ENCODE data around the gene ZNF30. TPM values are rescaled to one million over a fixed set of nuclear protein-coding genes. Genes with fewer than 3 reads are reported as not detected.
"Not testable (repeated sequence)": the region's sequence is repeated elsewhere in the genome, so short reads cannot be mapped to it uniquely, and the experiment has no call there.

The ZNF30 gene
- total RNA-seq, 1 donor, result 2.3 TPM

DNA sequence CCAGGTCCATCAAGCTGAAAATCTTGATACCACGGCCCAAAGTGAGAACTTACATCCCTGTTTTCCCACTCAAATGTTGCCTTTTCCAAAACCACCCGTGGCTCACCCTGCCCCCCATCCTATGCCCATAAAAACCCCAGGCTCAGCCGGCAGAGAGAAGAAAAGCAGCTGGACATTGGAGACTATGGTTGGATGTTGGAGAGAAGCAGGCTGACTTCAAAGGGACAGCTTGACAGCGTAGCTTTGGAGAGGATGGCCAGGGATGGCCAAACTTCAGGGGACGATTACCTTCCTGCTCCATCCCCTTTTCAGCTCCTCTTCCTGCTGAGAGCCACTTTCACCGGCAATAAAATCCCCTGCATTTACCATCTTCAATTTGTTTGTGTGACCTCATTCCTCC, 40.8 kb downstream of the ZNF30 start:
- peaks cover 9% of the 10 kb centered on the region for H3K4me1 ChIP-seq (ENCODE audit: insufficient read depth, low read length)
- H3K27me3 ChIP-seq (ENCODE audit: insufficient read depth, low read length), result no peaks in the 10 kb centered on the region
- no peaks in the 10 kb centered on the region for H3K9me3 ChIP-seq (ENCODE audit: low read depth, low read length)
- no peak overlapping the region for H3K4me3 ChIP-seq (ENCODE audit: low read length)

DNA sequence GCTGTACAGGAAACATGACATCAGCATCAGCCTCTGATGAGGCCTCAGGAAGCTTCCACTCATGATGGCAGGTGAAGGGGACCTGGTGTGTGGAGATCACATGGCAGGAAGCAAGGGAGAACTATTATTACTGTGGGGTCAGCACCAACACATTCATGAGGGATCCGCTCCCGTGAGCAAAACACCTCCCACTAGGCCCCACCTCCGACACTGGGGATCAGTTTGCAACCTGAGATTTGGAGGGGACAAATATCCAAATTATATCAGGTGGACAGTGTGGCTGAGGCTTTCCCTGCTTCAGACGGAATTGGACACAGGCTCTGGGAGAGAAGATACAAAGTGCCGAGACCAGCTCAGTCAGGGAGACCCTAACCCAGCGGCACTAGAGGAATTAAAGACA, 43.0 kb downstream of the ZNF30 start:
- Histone ChIP-seq H3K27me3 (ENCODE audit: insufficient read depth, low read length) (no peaks in the 10 kb centered on the region), H3K9me3 (ENCODE audit: low read depth, low read length) (no peaks in the 10 kb centered on the region), H3K4me1 (ENCODE audit: insufficient read depth, low read length) (peaks cover 15% of the 10 kb centered on the region), H3K4me3 (ENCODE audit: low read length) (no peak overlapping the region)

- H3K9me3 ChIP-seq (ENCODE audit: low read depth, low read length), result not testable (repeated sequence)
- H3K4me1 ChIP-seq (ENCODE audit: insufficient read depth, low read length), result peaks cover 21% of the 10 kb centered on the region
Measured at GRCh38 chr19:34970185-34970780, 43.6 kb downstream of the ZNF30 start.

DNA sequence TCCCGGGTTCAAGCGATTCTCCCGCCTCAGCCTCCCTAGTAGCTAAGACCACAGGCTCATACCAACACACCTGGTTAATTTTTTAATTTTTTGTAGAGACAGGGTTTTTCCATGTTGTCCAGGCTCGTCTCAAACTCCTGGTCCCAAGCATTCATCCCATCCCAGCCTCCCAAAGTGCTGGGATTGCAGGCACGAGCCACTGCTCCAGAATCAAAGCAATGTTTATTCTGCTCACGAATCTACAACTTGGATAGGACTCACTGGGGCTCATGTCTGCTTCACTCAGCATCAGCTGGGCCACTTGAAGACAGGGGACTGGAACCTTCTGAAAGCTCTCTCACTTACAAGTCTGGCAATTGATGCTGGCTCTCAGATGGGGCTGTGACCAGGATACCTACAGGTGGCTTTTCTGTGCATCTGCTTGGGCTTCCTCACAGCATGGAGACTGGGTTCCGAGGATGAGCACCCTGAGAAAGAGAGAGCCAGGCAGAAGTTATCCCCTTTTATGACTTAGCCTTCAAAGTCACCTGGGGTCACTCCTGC, 45.5 kb downstream of the ZNF30 start:
- no peaks in the 10 kb centered on the region for H3K9me3 ChIP-seq (ENCODE audit: low read depth, low read length)
- H3K4me1 ChIP-seq (ENCODE audit: insufficient read depth, low read length), result peaks cover 34% of the 10 kb centered on the region
- no peaks in the 10 kb centered on the region for H3K27me3 ChIP-seq (ENCODE audit: insufficient read depth, low read length)
- H3K4me3 ChIP-seq (ENCODE audit: low read length), result no peak overlapping the region

More at GRCh38 chr19:34970185-34970780, 43.6 kb downstream of the ZNF30 start:
- not testable (repeated sequence) for H3K4me3 ChIP-seq (ENCODE audit: low read length); H3K27me3 ChIP-seq (ENCODE audit: insufficient read depth, low read length)

- H3K9me3 ChIP-seq (ENCODE audit: low read depth, low read length), result no peaks in the 10 kb centered on the region
- H3K27me3 ChIP-seq (ENCODE audit: insufficient read depth, low read length), result no peaks in the 10 kb centered on the region
- peaks cover 34% of the 10 kb centered on the region for H3K4me1 ChIP-seq (ENCODE audit: insufficient read depth, low read length)
- H3K4me3 ChIP-seq (ENCODE audit: low read length), result no peak overlapping the region
Measured at GRCh38 chr19:34974646-34975045, 47.9 kb downstream of the ZNF30 start.

DNA sequence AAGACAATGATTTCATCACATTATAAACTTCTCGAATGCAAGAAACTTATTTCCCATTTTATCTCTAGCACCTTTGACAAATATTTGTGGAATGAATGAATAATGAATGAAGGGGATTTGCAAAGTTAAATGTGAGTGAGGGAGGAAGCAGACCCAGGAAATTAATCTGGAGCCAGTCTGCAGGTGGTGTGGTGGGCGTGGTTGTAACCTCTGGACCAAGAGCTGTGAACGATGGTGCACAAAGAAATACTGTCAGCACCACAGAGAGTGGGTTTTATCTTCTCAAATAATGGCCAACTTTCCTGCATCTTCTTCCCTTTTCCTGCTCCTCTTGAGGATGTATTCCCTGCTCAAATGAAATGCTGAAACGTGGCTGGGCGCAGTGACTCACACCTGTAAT, 48.4 kb downstream of the ZNF30 start:
- Histone ChIP-seq H3K4me3 (ENCODE audit: low read length) (no peak overlapping the region), H3K9me3 (ENCODE audit: low read depth, low read length) (no peaks in the 10 kb centered on the region), H3K4me1 (ENCODE audit: insufficient read depth, low read length) (peaks cover 34% of the 10 kb centered on the region), H3K27me3 (ENCODE audit: insufficient read depth, low read length) (no peaks in the 10 kb centered on the region)

GRCh38 chr19:34976611-34977010, 49.9 kb downstream of the ZNF30 start:
- Histone ChIP-seq H3K4me3 (ENCODE audit: low read length) (no peak overlapping the region), H3K4me1 (ENCODE audit: insufficient read depth, low read length) (peaks cover 34% of the 10 kb centered on the region), H3K27me3 (ENCODE audit: insufficient read depth, low read length) (no peaks in the 10 kb centered on the region), H3K9me3 (ENCODE audit: low read depth, low read length) (no peaks in the 10 kb centered on the region)

- Histone ChIP-seq H3K4me3 (ENCODE audit: low read length) (no peak overlapping the region), H3K27me3 (ENCODE audit: insufficient read depth, low read length) (no peaks in the 10 kb centered on the region), H3K9me3 (ENCODE audit: low read depth, low read length) (no peaks in the 10 kb centered on the region), H3K4me1 (ENCODE audit: insufficient read depth, low read length) (peaks cover 16% of the 10 kb centered on the region)
Measured at GRCh38 chr19:34979819-34980640, 53.3 kb downstream of the ZNF30 start.

- H3K4me3 ChIP-seq (ENCODE audit: low read length), result no peak overlapping the region
- H3K9me3 ChIP-seq (ENCODE audit: low read depth, low read length), result no peaks in the 10 kb centered on the region
- peaks cover 7% of the 10 kb centered on the region for H3K4me1 ChIP-seq (ENCODE audit: insufficient read depth, low read length)
- H3K27me3 ChIP-seq (ENCODE audit: insufficient read depth, low read length), result no peaks in the 10 kb centered on the region
Measured at GRCh38 chr19:34982275-34982674, 55.6 kb downstream of the ZNF30 start.

DNA sequence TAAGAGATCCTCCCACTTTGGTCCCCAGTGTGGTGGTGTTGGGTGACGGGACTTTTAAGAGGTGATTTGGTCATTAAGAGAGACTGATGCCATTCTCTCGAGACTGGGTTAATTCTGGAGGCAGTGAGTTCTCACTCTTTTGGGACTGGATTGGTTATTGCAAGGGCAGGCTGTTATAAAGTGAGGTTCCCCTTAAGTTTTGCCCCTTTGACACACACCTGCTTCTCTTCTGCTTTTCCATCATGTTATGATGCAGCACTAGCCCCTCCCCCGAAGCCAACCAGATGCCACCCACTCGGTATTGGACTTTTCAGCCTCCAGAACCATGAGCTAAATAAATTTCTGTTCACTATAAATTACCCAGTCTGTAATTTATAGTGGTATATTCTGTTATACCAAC, 57.1 kb downstream of the ZNF30 start:
- no peak overlapping the region for H3K4me3 ChIP-seq (ENCODE audit: low read length)
- H3K27me3 ChIP-seq (ENCODE audit: insufficient read depth, low read length), result no peaks in the 10 kb centered on the region
- H3K9me3 ChIP-seq (ENCODE audit: low read depth, low read length), result no peaks in the 10 kb centered on the region
- H3K4me1 ChIP-seq (ENCODE audit: insufficient read depth, low read length), result peaks cover 9% of the 10 kb centered on the region

- Histone ChIP-seq H3K4me3 (ENCODE audit: low read length) (no peak overlapping the region), H3K4me1 (ENCODE audit: insufficient read depth, low read length) (peaks cover 14% of the 10 kb centered on the region), H3K9me3 (ENCODE audit: low read depth, low read length) (no peaks in the 10 kb centered on the region), H3K27me3 (ENCODE audit: insufficient read depth, low read length) (no peaks in the 10 kb centered on the region)
Measured at GRCh38 chr19:34984287-34984686, 57.6 kb downstream of the ZNF30 start.

- no peaks in the 10 kb centered on the region for H3K27me3 ChIP-seq (ENCODE audit: insufficient read depth, low read length)
- H3K4me1 ChIP-seq (ENCODE audit: insufficient read depth, low read length), result peaks cover 18% of the 10 kb centered on the region
Measured at GRCh38 chr19:34985249-34986022, 58.7 kb downstream of the ZNF30 start.

DNA sequence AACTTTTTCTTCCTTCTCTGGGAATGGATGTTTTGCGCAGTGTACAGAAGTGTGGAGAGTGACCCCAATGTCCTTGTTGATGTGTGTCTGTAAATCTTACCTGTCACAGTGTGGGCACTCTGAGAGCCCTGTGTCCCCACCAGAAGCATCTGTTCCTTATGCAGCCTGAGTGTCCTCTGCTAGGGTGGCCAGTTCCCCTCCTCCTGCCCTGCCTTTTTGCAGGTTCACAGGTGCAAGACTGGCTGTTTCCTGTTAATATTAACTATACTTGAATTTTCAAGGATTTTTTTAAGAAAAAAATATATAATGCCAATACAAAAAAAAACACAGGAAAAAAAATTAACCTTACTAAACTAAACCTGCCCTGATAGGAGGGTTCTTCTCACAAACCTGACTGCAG, 61.4 kb downstream of the ZNF30 start:
- Histone ChIP-seq H3K4me1 (ENCODE audit: insufficient read depth, low read length) (peaks cover 28% of the 10 kb centered on the region), H3K4me3 (ENCODE audit: low read length) (no peak overlapping the region), H3K9me3 (ENCODE audit: low read depth, low read length) (no peaks in the 10 kb centered on the region), H3K27me3 (ENCODE audit: insufficient read depth, low read length) (no peaks in the 10 kb centered on the region)

More at GRCh38 chr19:34985249-34986022, 58.7 kb downstream of the ZNF30 start:
- Histone ChIP-seq H3K4me3 (ENCODE audit: low read length) (no peak overlapping the region), H3K9me3 (ENCODE audit: low read depth, low read length) (no peaks in the 10 kb centered on the region)

DNA sequence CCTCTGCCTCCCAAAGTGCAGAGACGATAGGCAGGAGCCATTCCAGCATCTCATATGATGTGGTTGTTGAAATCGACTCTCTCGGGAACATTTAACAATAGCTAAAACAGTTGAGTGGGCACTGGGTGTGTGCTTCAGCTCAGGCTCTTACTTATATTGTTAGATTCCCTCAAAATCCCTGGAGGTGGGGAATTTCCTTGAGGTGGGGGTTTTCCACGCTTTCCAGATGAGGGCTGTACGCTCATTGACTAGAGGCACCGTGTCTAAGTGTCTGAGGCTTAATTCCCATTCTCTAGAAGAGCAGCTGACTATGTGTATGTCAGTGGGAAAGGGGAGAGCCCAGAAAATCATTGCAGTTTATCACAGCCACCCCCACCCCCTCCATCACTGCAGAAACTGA, 62.6 kb downstream of the ZNF30 start:
- H3K9me3 ChIP-seq (ENCODE audit: low read depth, low read length), result no peaks in the 10 kb centered on the region

GRCh38 chr19:34990578-34991192, 64.0 kb downstream of the ZNF30 start:
- no peaks in the 10 kb centered on the region for H3K9me3 ChIP-seq (ENCODE audit: low read depth, low read length)
- H3K27me3 ChIP-seq (ENCODE audit: insufficient read depth, low read length), result no peaks in the 10 kb centered on the region
- H3K4me1 ChIP-seq (ENCODE audit: insufficient read depth, low read length), result peaks cover 43% of the 10 kb centered on the region
- H3K4me3 ChIP-seq (ENCODE audit: low read length), result no peak overlapping the region

More for the DNA sequence above, 62.6 kb downstream of the ZNF30 start:
- Histone ChIP-seq H3K27me3 (ENCODE audit: insufficient read depth, low read length) (no peaks in the 10 kb centered on the region), H3K4me3 (ENCODE audit: low read length) (no peak overlapping the region), H3K4me1 (ENCODE audit: insufficient read depth, low read length) (peaks cover 35% of the 10 kb centered on the region)

All from mononuclear cell (primary cell).